ENCODE measurements around the gene VPS13C.
A peak's percentile ranks its signal among the peaks of the same experiment; 100 is the strongest.

The VPS13C gene

DNA sequence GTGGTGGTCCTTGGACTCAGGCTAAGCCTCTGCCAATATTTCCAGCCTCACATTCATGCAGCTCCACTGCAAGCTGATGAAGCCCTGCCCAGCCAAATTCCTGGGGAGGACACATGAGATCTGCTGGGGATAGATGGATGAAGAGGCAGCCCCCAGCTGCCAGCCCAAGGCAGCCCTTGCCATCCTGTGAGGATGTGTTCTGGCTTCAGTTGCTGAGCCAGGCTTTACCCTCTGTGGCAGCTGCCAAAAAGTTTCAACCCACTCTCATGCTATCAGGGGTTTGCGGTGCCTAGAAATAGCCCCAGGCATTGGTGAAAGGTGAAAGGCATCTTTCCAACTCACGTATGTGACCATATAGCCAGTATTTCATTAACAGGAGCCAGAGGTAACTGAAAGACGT, 44.2 kb upstream of the VPS13C start:
- TF ChIP-seq, protein P1, sequence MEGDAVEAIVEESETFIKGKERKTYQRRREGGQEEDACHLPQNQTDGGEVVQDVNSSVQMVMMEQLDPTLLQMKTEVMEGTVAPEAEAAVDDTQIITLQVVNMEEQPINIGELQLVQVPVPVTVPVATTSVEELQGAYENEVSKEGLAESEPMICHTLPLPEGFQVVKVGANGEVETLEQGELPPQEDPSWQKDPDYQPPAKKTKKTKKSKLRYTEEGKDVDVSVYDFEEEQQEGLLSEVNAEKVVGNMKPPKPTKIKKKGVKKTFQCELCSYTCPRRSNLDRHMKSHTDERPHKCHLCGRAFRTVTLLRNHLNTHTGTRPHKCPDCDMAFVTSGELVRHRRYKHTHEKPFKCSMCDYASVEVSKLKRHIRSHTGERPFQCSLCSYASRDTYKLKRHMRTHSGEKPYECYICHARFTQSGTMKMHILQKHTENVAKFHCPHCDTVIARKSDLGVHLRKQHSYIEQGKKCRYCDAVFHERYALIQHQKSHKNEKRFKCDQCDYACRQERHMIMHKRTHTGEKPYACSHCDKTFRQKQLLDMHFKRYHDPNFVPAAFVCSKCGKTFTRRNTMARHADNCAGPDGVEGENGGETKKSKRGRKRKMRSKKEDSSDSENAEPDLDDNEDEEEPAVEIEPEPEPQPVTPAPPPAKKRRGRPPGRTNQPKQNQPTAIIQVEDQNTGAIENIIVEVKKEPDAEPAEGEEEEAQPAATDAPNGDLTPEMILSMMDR (conservative IDR thresholded peaks at IDR 0.05; ENCODE audit: low read depth, low read length) = no peak
- no peak overlapping the region for H3K4me3 ChIP-seq (ENCODE audit: low read depth, low read length)
- no peak for DNase-seq (ENCODE audit: low read depth)

DNA sequence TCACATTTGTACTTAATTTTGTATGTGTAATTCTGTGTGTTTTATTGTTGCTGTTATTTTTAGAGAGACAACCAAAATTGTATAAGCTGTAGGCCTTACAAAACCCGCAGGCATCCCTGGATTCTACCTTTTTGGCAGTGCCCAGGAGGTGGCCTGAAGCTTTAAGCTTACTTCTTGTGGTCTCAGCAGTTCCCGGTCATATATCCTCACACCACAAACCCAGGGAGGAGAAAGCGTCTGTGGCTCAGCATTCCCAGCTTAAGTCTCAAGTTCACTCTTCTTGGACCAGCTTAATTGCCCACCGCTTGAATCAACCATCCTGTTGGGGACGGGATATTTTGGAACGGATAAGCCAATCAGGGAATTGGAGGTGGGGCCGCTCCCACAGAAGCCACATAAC, 43.2 kb upstream of the VPS13C start:
- no peak for DNase-seq (ENCODE audit: low read depth)
- no peak overlapping the region for H3K4me3 ChIP-seq (ENCODE audit: low read depth, low read length)
- TF ChIP-seq, protein P1 (conservative IDR thresholded peaks at IDR 0.05; ENCODE audit: low read depth, low read length) = no peak

DNA sequence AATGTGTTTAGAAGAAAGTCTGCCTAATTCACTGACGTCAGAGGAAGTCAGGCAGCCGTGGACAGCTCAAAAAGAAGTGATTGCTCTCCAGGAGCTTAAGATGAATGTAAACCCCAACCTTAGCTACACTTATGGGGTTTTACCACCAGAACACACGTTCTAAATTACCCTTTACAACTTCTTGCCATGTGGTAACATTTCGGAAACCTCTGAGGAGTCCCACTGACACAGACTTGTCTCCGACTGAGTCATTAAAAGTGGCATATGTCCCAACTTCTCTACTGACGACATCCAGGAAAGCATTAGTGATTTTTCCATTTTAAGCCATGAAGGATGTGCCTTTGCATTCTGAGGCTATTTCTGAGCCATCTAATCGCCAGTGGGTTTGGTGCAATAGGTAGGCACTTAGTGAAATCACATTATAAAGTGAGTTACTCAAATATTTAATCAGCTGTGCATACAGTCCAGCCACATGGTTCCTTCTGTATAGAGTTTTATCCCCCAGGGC, 38.9 kb upstream of the VPS13C start:
- TF ChIP-seq, protein P1 (conservative IDR thresholded peaks at IDR 0.05; ENCODE audit: low read depth, low read length) = no peak
- DNase-seq (ENCODE audit: low read depth) = peak; percentile 37
- no peak overlapping the region for H3K4me3 ChIP-seq (ENCODE audit: low read depth, low read length)

DNA sequence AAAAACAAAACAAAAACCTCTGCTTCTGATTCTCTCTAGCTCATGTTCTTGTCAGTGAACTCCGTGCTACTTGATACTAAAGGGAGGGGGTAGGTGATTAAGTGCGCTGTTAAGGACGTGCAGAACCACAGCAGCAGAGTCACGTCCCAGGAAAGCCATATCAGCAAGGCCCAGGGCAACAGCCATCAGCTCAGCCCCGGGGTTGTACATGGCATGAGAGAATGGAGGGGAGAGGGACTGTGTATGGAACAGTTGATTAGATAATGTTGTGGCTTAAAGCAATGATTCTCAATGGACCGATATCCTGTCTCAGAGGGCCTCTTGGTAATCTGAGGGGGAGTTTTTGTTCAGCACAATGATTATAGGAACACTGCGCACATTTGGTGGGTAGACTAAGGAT, 34.1 kb upstream of the VPS13C start:
- TF ChIP-seq, protein P1 (conservative IDR thresholded peaks at IDR 0.05; ENCODE audit: low read depth, low read length) = no peak
- no peak for DNase-seq (ENCODE audit: low read depth)
- no peak overlapping the region for H3K4me3 ChIP-seq (ENCODE audit: low read depth, low read length)

DNA sequence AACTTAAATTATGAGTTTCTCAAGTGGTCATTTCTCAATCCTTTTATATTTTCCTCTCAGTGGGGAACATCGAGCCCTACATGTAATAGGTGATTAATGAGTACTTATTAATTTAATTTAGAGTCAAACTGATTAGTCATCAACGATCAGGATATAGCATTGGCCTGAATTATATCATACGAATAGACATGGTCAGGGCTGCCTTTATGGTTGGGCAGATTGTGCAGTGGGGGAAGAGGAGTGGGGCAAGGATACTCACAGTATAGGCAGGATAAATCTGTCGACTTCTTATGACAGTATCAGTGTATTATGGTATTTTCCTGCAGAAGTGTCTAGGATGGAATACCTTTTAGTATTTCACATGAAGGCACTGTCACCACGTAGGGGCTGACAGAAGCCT, 33.6 kb upstream of the VPS13C start:
- TF ChIP-seq, protein P1 (conservative IDR thresholded peaks at IDR 0.05; ENCODE audit: low read depth, low read length) = no peak
- no peak overlapping the region for H3K4me3 ChIP-seq (ENCODE audit: low read depth, low read length)
- DNase-seq (ENCODE audit: low read depth) = no peak

DNA sequence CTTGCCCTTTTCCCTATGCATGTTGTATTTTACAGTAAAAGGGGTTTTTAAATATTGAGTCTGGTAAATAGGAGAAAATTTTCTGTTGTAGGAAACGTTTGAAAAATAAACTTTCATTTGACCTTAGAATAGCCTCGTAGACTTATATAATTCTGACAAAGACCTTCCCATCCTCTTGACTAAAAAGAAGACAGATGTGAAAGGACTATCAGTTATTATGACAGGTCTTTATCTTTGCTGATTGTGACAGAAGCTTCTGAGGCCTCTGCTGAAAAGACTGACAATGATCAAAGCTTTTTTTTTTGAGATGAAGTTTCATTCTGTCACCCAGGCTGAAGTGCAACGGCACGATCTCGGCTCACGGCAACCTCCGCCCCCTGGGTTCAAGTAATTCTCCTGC, 30.7 kb upstream of the VPS13C start:
- no peak for DNase-seq (ENCODE audit: low read depth)
- TF ChIP-seq, protein P1 (conservative IDR thresholded peaks at IDR 0.05; ENCODE audit: low read depth, low read length) = no peak
- H3K4me3 ChIP-seq (ENCODE audit: low read depth, low read length) = no peak overlapping the region

DNA sequence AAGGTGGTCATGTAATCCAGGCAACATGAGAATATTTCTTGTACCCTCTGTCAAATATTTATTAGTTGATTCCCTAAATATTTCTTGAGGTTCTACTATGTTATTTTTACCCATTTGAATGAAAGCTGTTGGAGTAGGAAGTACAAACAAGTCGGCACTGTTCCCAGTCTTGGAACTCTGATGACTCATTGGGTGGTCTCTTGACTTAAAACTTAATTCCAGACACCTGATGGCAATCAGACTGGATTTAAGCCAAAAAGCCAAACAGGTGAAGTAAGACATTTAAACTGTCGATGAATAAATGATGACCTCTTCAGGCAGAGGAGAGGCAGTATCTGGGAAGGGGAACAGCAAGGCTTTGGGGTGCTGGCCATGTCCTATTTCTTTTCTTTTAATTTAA, 29.4 kb upstream of the VPS13C start:
- TF ChIP-seq, protein P1 (conservative IDR thresholded peaks at IDR 0.05; ENCODE audit: low read depth, low read length) = no peak
- no peak overlapping the region for H3K4me3 ChIP-seq (ENCODE audit: low read depth, low read length)
- no peak for DNase-seq (ENCODE audit: low read depth)

All from choroid plexus epithelial cell (primary cell).